ENCODE data around the gene SCGB1A1.

SCGB1A1 gene

GRCh38 chr11:62458212-62459002, 39.6 kb downstream of the SCGB1A1 start:
- H3K27ac ChIP-seq, result no peak overlapping the region
- no peak for TF ChIP-seq ZFX (IDR thresholded peaks at IDR 0.05; ENCODE audit: borderline replicate concordance)
- TF ChIP-seq, protein P1, sequence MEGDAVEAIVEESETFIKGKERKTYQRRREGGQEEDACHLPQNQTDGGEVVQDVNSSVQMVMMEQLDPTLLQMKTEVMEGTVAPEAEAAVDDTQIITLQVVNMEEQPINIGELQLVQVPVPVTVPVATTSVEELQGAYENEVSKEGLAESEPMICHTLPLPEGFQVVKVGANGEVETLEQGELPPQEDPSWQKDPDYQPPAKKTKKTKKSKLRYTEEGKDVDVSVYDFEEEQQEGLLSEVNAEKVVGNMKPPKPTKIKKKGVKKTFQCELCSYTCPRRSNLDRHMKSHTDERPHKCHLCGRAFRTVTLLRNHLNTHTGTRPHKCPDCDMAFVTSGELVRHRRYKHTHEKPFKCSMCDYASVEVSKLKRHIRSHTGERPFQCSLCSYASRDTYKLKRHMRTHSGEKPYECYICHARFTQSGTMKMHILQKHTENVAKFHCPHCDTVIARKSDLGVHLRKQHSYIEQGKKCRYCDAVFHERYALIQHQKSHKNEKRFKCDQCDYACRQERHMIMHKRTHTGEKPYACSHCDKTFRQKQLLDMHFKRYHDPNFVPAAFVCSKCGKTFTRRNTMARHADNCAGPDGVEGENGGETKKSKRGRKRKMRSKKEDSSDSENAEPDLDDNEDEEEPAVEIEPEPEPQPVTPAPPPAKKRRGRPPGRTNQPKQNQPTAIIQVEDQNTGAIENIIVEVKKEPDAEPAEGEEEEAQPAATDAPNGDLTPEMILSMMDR (IDR thresholded peaks at IDR 0.05), result no peak

DNA sequence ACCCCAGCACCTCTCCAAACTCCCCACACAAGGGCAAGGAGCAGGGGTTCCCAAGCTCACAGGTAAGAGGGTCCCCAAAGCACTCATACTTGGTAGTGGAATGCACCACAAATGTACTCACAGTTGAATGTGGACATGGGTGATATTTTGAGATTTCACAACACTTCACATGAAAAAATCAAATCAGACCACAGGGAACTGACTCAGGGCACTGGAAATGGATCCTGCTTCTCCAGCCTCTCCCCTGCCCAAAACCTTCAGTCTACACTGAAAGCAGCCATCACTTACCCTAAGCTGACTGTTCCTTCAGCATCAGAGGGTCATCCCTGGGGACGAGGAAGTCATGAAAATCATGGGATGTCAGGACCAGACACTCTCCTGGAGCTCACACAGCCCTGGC, 40.2 kb downstream of the SCGB1A1 start:
- H3K27ac ChIP-seq, result no peak overlapping the region
- TF ChIP-seq, protein P1 (IDR thresholded peaks at IDR 0.05), result no peak
- no peak for TF ChIP-seq ZFX (IDR thresholded peaks at IDR 0.05; ENCODE audit: borderline replicate concordance)

DNA sequence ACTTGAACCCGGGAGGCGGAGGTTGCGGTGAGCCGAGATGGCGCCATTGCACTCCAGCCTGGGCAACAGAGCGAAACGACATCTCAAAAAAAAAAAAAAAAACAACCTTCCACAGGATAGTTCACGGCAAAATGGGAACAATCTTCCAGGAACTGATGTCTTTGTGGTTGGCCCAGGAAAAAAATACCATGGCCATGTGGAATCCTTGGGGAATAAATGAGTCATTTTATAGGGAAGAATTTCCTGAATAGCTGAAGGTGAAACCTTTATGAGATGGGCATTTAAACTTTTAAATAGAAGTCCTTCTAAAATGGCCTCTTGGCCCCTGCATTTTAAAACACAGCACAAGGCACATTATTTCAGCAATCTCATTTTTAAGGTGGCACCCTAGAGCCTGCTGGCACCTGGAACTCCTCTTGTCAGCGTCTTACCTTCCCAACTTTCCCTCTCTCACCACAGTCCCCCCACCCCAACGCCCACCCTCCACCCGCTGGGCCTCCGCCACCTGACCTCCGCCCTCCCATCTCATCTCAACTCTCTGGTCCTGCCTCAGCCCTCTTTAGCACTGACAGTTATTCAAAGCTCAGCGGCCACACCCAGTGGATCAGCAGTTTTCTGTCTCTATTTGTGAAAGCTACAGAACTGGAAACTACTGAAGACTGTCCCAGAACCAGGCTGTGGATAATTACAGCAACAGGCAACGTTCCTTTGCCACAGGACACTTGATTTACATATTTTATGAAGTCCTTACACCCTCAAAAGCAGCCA, 43.1 kb downstream of the SCGB1A1 start:
- no peak overlapping the region for H3K27ac ChIP-seq
- no peak for TF ChIP-seq ZFX (IDR thresholded peaks at IDR 0.05; ENCODE audit: borderline replicate concordance)
- TF ChIP-seq, protein P1 (IDR thresholded peaks at IDR 0.05), result no peak

DNA sequence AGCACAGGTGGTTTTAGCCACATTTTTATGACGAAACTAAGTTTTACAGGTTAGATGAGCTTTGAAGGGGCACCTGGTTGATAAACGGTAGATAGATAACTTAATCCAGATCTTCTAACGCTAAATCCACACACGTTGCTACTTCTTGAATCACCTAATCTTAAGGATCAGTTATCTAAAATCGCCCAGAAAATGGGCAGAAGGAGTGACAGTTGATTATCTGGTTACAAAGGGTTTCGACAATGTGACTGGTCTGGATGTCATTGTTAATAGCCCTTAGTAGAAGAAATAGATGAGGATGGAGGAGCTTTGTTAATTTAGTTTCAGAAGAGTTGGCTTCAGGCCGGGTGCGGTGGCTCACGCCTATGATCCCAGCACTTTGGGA, 43.7 kb downstream of the SCGB1A1 start:
- TF ChIP-seq, protein P1 (IDR thresholded peaks at IDR 0.05), result no peak
- no peak for TF ChIP-seq ZFX (IDR thresholded peaks at IDR 0.05; ENCODE audit: borderline replicate concordance)
- no peak overlapping the region for H3K27ac ChIP-seq

DNA sequence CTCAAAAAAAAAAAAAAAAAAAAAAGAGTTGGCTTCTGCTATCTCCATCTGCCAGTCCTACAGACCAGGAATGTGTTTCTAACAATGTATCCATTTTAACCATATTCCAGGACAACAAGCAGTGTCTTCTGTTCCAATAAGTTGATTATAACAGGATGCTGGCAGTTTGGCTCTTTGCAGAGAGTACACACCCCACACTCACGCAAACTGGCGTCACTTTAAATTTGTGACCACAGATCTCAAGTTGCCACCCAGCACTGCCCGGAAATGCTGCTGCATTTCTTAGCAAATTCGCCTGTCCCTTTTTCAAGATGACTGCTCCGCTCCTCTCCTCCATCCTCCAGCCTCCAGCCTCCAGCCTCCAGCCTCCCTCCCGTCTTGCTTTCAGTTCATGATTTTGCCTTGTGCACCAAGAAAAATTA, 44.3 kb downstream of the SCGB1A1 start:
- no peak overlapping the region for H3K27ac ChIP-seq
- no peak for TF ChIP-seq ZFX (IDR thresholded peaks at IDR 0.05; ENCODE audit: borderline replicate concordance)
- TF ChIP-seq, protein P1 (IDR thresholded peaks at IDR 0.05), result no peak

- TF ChIP-seq, protein P1 (IDR thresholded peaks at IDR 0.05), result no peak
- no peak for TF ChIP-seq ZFX (IDR thresholded peaks at IDR 0.05; ENCODE audit: borderline replicate concordance)
- H3K27ac ChIP-seq, result no peak overlapping the region
Observed at GRCh38 chr11:62464655-62465054, 45.8 kb downstream of the SCGB1A1 start.

- H3K27ac ChIP-seq, result no peak overlapping the region
- TF ChIP-seq, protein P1 (IDR thresholded peaks at IDR 0.05), result no peak
- no peak for TF ChIP-seq ZFX (IDR thresholded peaks at IDR 0.05; ENCODE audit: borderline replicate concordance)
Observed at GRCh38 chr11:62466444-62466843, 47.6 kb downstream of the SCGB1A1 start.
